Stomach (tissue), 4 donors: ENCODE measurements around the gene ASMTL.

Source experiments
- EP300 ChIP-seq: sonication (generic); formaldehyde crosslinking; IDR thresholded peaks from one replicate; pipeline ENCODE4 v1.6.1; 2017; ENCODE audit warnings: antibody characterized with exemption
- POLR2A ChIP-seq, 4 donors: fragments of 450-650 bp; IDR thresholded peaks; one replicate each; pipeline ENCODE4 v1.6.1; 2016; ENCODE audit warnings: antibody characterized with exemption in 4 of 4, control low read depth in 2 of 4, mild to moderate bottlenecking in 1 of 4, moderate library complexity in 1 of 4
- TF ChIP-seq, protein P1 (sequence below), 7 experiments: fragments of 450-650 bp in 4 of 7; fragments of 200-600 bp in 3 of 7; sonication (generic) in 3 of 7; IDR thresholded peaks; one replicate each; pipeline ENCODE4 v1.5.1; 2016 to 2019; ENCODE audit warnings: antibody characterized with exemption in 7 of 7, control low read depth in 2 of 7, mild to moderate bottlenecking in 1 of 7

- TF ChIP-seq, protein P1, sequence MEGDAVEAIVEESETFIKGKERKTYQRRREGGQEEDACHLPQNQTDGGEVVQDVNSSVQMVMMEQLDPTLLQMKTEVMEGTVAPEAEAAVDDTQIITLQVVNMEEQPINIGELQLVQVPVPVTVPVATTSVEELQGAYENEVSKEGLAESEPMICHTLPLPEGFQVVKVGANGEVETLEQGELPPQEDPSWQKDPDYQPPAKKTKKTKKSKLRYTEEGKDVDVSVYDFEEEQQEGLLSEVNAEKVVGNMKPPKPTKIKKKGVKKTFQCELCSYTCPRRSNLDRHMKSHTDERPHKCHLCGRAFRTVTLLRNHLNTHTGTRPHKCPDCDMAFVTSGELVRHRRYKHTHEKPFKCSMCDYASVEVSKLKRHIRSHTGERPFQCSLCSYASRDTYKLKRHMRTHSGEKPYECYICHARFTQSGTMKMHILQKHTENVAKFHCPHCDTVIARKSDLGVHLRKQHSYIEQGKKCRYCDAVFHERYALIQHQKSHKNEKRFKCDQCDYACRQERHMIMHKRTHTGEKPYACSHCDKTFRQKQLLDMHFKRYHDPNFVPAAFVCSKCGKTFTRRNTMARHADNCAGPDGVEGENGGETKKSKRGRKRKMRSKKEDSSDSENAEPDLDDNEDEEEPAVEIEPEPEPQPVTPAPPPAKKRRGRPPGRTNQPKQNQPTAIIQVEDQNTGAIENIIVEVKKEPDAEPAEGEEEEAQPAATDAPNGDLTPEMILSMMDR (IDR thresholded peaks at IDR 0.05), result no peak
- TF ChIP-seq EP300, result no peak
- TF ChIP-seq POLR2A (IDR thresholded peaks at IDR 0.05), result no peak
Measured at GRCh38 chrX:1368385-1368698, 84.4 kb downstream of the ASMTL start.
